Upper lobe of right lung (tissue), 1 donor: ENCODE results near the gene ME3. TPM values are rescaled to one million over a fixed set of nuclear protein-coding genes. Genes with fewer than 3 reads are reported as not detected.

Experiments
- ATAC-seq: fragments of 200-7000 bp; cut with Tn5 transposase; one replicate; pipeline ENCODE4 v1.9.1; 2020; ENCODE audit warnings: mild to moderate bottlenecking, moderate library complexity
- DNase-seq: peaks from one replicate; pipeline ENCODE4 v3.0.0-alpha.2; 2020
- H3K27ac ChIP-seq: fragments of 200-600 bp; one replicate; pipeline ENCODE4 v1.8.0; 2022
- H3K27me3 ChIP-seq: fragments of 200-600 bp; one replicate; pipeline ENCODE4 v1.8.0; 2022; ENCODE audit warnings: mild to moderate bottlenecking
- H3K36me3 ChIP-seq: fragments of 200-600 bp; one replicate; pipeline ENCODE4 v1.8.0; 2022
- H3K4me1 ChIP-seq: fragments of 200-600 bp; one replicate; pipeline ENCODE4 v1.8.0; 2022
- H3K4me3 ChIP-seq: fragments of 200-600 bp; one replicate; pipeline ENCODE4 v1.8.0; 2022; ENCODE audit warnings: mild to moderate bottlenecking
- H3K9me3 ChIP-seq: fragments of 200-600 bp; one replicate; pipeline ENCODE4 v1.8.0; 2022
- CTCF ChIP-seq: fragments of 200-600 bp; IDR thresholded peaks from one replicate; pipeline ENCODE4 v1.8.0; 2022; ENCODE audit warnings: antibody characterized with exemption
- intact Hi-C: fragments of 100-400 bp; cut with DNase I; formaldehyde crosslinking; loops from one replicate; pipeline ENCODE4 v1.11.0; 2022
- total RNA-seq: library from RNA; stranded (reverse); fragmentation: NEBNext Ultra II Directional; extraction: Animal tissue kit (Norgen Biotek cat#: 25700); gene quantifications from one replicate; pipeline ENCODE4 v1.2.1, GENCODE V29; 2021
- donor health status: DM: no; HTN: yes; CAD: no; lungs with severe emphysema.

The ME3 gene
- total RNA-seq, 1 donor from 2014 or later, result 24.7 TPM

- Histone ChIP-seq H3K36me3 (no peaks in the 10 kb centered on the region), H3K9me3 (no peaks in the 10 kb centered on the region), H3K27ac (no peak overlapping the region), H3K27me3 (no peaks in the 10 kb centered on the region), H3K4me3 (no peak overlapping the region), H3K4me1 (no peaks in the 10 kb centered on the region)
- intact Hi-C loops, result no loop called here
- no peak for DNase-seq
- peak; percentile 25 for TF ChIP-seq CTCF
- ATAC-seq, result peak; percentile 46
Observed at GRCh38 chr11:86632499-86633269, 39.7 kb downstream of the ME3 start.

GRCh38 chr11:86630229-86630981 is 42.0 kb downstream of the ME3 start:
- H3K27me3 ChIP-seq, result no peaks in the 10 kb centered on the region
- intact Hi-C loops, result no loop called here
- H3K4me3 ChIP-seq, result no peak overlapping the region
- no peaks in the 10 kb centered on the region for H3K36me3 ChIP-seq
- no peaks in the 10 kb centered on the region for H3K9me3 ChIP-seq
- H3K4me1 ChIP-seq, result no peaks in the 10 kb centered on the region
- no peak for ATAC-seq
- TF ChIP-seq CTCF, result no peak
- no peak overlapping the region for H3K27ac ChIP-seq
- DNase-seq, result no peak

- DNase-seq (no peak), ATAC-seq (no peak)
- no peaks in the 10 kb centered on the region for H3K27me3 ChIP-seq
- no peaks in the 10 kb centered on the region for H3K36me3 ChIP-seq
- no peak for TF ChIP-seq CTCF
- H3K4me3 ChIP-seq, result no peak overlapping the region
- no peak overlapping the region for H3K27ac ChIP-seq
- H3K9me3 ChIP-seq, result no peaks in the 10 kb centered on the region
- no peaks in the 10 kb centered on the region for H3K4me1 ChIP-seq
- intact Hi-C loops, result no loop called here
Observed at GRCh38 chr11:86629045-86629706, 43.2 kb downstream of the ME3 start.

GRCh38 chr11:86627776-86628455 is 44.5 kb downstream of the ME3 start:
- no peaks in the 10 kb centered on the region for H3K4me1 ChIP-seq
- DNase-seq, result no peak
- H3K9me3 ChIP-seq, result no peaks in the 10 kb centered on the region
- intact Hi-C loops, result no loop called here
- no peak for ATAC-seq
- no peaks in the 10 kb centered on the region for H3K27me3 ChIP-seq
- no peak for TF ChIP-seq CTCF
- no peaks in the 10 kb centered on the region for H3K36me3 ChIP-seq
- no peak overlapping the region for H3K4me3 ChIP-seq
- no peak overlapping the region for H3K27ac ChIP-seq

GRCh38 chr11:86625981-86626380 is 46.4 kb downstream of the ME3 start:
- DNase-seq (no peak), ATAC-seq (no peak)
- no peak overlapping the region for H3K27ac ChIP-seq
- H3K27me3 ChIP-seq, result no peaks in the 10 kb centered on the region
- H3K9me3 ChIP-seq, result no peaks in the 10 kb centered on the region
- H3K4me3 ChIP-seq, result no peak overlapping the region
- H3K36me3 ChIP-seq, result no peaks in the 10 kb centered on the region
- peaks cover 2% of the 10 kb centered on the region for H3K4me1 ChIP-seq
- intact Hi-C loops, result no loop called here
- no peak for TF ChIP-seq CTCF
